ENCODE data around the gene TMEM106C. TPM values are rescaled to one million over a fixed set of nuclear protein-coding genes. Genes with fewer than 3 reads are reported as not detected.

Gene TMEM106C
- total and polyA plus RNA-seq, 9 donors = 31.1 to 110 (median 55.0) TPM

DNA sequence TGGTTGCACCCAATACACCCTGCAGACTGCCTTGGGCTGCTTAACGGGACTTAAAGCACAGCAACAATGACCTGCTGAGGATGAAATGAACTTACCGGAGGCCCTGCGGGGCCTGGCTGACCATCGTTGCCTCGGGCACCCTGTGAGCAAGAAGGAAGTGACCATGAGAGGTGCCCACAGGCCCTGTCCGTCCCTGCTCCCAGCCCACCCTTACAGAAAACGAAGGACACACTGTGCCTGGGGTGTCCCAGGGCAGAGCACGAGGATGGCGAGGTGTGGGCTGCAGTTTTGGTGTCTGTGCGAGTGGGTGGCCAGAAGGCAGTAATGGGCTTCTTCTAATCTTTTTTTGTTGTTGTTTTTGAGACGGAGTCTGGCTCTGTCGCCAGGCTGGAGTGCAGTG is 26.3 kb downstream of the TMEM106C start:
- 81 to 88% (median 85%) methylated on average over 12 of the region's 12 CpGs for WGBS, 3 donors
- H3K4me3 ChIP-seq = no peak overlapping the region
- intact Hi-C loops (cut with DNase I) = no loop called here
- H3K27ac ChIP-seq = no peak overlapping the region
- no peaks in the 10 kb centered on the region for H3K9me3 ChIP-seq
- H3K4me1 ChIP-seq (ENCODE audit: insufficient read depth) = no peaks in the 10 kb centered on the region
- no peaks in the 10 kb centered on the region for H3K27me3 ChIP-seq
- no peaks in the 10 kb centered on the region for H3K36me3 ChIP-seq
- peak in 1 of 5 donors; percentile 3 for DNase-seq
- TF ChIP-seq POLR2A (IDR thresholded peaks at IDR 0.05) (no peak), CTCF (IDR thresholded peaks at IDR 0.05) (no peak), EP300 (IDR thresholded peaks at IDR 0.05) (no peak)

DNA sequence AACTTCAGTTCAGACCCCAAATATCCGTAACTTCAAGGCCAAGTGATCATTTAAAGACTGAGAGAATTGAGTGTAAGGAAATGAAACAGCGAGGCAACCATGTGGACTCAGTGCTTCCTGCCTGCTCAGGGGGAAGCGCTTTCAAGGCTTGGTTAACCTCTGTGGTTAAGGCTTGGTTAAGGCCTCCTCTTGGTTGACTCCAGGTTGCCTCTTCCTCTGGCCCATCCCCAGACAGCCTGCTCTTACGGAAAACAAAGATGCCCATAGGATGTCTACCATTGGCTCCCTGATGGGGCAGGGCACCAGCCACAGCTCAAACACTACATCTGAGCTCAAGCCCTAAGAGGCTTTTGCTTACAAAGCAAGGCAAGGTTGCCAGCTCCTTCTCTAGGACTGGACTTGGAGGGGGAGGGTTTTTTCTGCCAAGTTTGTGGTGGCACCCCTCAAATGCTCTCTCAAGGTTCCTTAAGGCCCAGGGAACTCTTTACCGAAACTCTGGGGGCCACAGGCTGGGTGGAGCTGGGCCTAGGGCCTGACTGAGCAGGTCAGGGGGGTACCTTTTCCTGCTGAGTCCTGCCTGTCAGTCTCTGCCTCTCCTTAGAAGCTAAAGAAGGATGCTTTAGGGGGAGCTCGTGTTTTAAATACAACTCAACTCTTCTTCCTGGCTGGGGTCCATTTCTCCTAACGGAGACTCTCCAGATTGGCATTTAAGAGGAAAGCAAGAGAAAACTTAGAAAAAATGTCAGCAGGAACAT is 27.1 kb downstream of the TMEM106C start:
- intact Hi-C loops (cut with DNase I) = no loop called here
- 77 to 83% (median 80%) methylated on average over 7 of the region's 7 CpGs for WGBS, 3 donors
- Histone ChIP-seq H3K27me3 (no peaks in the 10 kb centered on the region), H3K27ac (no peak overlapping the region), H3K4me3 (no peak overlapping the region), H3K36me3 (no peaks in the 10 kb centered on the region), H3K9me3 (no peaks in the 10 kb centered on the region), H3K4me1 (ENCODE audit: insufficient read depth) (no peaks in the 10 kb centered on the region)
- peak in 1 of 5 donors; percentile 6 for DNase-seq
- no peak for TF ChIP-seq EP300 (IDR thresholded peaks at IDR 0.05)
- TF ChIP-seq POLR2A (IDR thresholded peaks at IDR 0.05) = no peak
- no peak for TF ChIP-seq CTCF (IDR thresholded peaks at IDR 0.05)

DNA sequence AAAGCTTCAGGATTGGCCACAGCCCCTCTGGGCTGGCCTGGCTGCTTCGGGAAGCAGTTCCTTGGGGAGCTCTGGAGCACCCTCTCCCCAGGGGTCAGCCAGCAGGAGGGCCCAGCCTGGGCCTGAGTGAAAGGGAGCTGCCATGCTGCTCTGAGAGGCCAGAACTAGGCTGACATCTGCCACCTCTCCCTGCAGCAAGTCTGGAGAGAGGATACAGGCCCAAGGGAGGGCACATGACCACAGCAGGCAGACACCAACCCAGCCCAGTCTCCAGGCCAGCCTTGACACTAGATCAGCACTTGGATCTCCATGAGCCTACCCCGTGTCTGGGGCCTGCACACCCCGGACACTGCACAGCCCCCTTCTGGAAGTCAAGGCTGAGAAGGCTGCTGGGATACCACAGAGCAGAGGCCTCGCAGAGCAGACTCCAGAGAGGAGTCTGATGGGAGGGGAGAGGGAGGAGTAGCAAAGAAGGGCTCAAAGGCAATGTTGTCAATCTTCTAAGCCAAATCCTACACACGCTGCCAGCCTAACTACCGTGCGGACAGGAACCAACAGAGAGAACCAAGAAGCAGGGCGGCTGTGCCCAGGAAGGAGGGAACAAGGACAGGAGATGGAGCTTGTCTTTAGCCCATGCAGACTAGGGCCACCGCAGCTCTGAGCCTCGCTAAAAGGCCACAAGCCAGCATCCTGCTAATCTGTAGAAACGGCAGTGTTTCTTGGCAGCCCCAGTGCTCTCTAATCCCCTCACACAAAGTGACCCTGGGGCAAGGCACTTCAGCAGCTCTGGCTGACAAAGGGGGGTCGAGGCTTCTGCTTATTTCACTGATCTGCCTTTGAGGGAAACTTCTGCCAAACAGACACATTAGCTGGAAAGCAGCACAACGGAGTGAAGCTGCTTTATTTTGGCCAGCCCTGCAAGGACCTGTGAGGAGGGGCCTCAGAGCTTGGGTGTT is 28.0 kb downstream of the TMEM106C start:
- 68 to 78% (median 71%) methylated on average over 13 of the region's 13 CpGs for WGBS, 3 donors
- H3K27ac ChIP-seq = no peak overlapping the region
- DNase-seq = peak in 1 of 5 donors; percentile 11
- no peaks in the 10 kb centered on the region for H3K4me1 ChIP-seq (ENCODE audit: insufficient read depth)
- no peaks in the 10 kb centered on the region for H3K27me3 ChIP-seq
- H3K4me3 ChIP-seq = no peak overlapping the region
- intact Hi-C loops (cut with DNase I) = no loop called here
- no peak for TF ChIP-seq POLR2A (IDR thresholded peaks at IDR 0.05)
- no peak for TF ChIP-seq CTCF (IDR thresholded peaks at IDR 0.05)
- no peak for TF ChIP-seq EP300 (IDR thresholded peaks at IDR 0.05)
- H3K9me3 ChIP-seq = no peaks in the 10 kb centered on the region
- no peaks in the 10 kb centered on the region for H3K36me3 ChIP-seq

- Histone ChIP-seq H3K4me3 (no peak overlapping the region), H3K36me3 (no peaks in the 10 kb centered on the region), H3K9me3 (no peaks in the 10 kb centered on the region), H3K4me1 (ENCODE audit: insufficient read depth) (no peaks in the 10 kb centered on the region), H3K27me3 (no peaks in the 10 kb centered on the region), H3K27ac (no peak overlapping the region)
- no peak for TF ChIP-seq EP300 (IDR thresholded peaks at IDR 0.05)
- no peak for TF ChIP-seq CTCF (IDR thresholded peaks at IDR 0.05)
- no peak for TF ChIP-seq POLR2A (IDR thresholded peaks at IDR 0.05)
- WGBS, 3 donors = 95 to 97% (median 96%) methylated on average over 10 of the region's 10 CpGs
- peak in 1 of 5 donors; percentile 1 for DNase-seq
- intact Hi-C loops (cut with DNase I) = no loop called here
Observed at GRCh38 chr12:47992776-47993175, 29.4 kb downstream of the TMEM106C start.

Measured in ovary (tissue), 9 donors.